Measurements from ENCODE around the gene RNASE7.
"Not testable (repeated sequence)": the region's sequence is repeated elsewhere in the genome, so short reads cannot be mapped to it uniquely, and the experiment has no call there.

RNASE7 gene

DNA sequence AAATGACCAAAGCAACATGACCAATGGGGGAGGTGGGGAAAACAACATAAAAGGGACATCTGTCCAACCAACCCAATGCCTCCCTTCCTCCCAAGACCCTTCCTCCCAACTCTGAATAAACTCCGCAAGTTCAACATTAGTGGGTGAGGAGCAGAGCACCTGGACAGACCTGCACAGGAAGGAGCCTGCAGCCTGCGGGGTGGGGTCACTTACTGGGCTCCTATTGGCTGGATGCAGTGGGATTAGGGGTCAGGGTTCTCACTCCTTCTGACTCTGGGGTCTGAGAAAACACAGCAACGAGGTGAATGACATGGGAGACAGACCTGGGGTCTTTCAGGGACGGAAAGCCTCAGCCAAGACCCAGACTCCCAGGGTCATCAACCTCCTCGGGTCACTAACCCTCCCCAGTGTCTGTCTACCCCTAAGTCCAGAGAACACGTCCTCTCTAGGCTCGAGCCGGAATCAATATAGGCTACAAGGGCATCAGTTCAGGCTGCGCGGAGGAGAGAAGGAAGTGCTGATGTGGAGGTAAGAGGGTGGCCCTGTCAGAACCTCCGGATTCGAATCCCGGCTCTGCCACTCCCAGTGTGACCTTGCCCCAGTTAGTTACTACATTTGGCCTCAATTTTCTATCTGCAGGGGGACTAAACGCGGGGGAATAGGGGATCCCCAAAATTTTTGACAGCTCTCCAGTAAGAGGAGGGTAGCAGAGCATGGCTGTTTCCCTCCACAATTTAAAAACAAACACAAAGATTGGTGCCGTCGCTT is 18.2 kb upstream of the RNASE7 start:
- DNase-seq, result no peak

DNA sequence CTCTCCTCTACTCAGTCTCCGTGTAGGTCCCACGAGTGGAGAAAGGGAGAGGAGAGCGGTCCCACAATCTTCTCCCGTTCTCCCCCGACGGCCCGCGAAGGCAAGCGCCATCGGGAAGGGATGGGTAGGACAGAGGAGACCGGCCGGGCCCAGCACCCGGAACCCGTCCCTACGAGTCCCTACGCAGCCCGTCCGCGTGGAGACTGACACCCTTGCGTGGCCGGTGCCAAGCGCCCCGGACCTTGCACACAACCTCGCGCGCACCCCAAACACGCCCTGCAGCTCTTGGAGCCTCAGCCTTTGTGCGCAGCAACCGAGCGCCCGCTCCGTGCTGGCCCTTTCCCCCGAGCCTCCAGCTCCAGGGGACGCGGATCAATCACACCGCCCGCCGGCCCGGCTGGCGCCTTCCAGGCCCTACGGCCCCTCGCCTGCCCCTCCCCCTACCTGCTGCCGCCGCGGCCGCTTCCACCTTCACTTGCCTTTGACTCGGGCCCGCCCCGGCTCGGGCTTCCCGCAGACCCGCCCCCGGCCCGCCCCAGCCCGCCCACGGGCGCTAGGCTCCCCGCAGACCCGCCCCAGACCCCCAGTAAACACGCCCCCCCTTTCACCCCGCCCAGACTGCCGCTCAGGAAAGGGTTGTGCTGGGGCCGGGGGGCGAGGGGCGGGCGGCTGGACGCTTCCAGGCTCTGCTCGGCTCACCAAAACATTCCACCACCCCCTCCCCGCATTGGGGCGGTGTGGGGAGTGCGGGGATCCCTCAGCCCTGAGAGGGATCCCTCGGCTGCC is 17.4 kb upstream of the RNASE7 start, which contains the start of gene NDRG2:
NDRG2 (minus strand) TSS at position 477 of the 786 bp plus-strand sequence. CDS start 1,746 bp downstream, outside the sequence.
- DNase-seq, result peak; percentile 62 to 68

DNA sequence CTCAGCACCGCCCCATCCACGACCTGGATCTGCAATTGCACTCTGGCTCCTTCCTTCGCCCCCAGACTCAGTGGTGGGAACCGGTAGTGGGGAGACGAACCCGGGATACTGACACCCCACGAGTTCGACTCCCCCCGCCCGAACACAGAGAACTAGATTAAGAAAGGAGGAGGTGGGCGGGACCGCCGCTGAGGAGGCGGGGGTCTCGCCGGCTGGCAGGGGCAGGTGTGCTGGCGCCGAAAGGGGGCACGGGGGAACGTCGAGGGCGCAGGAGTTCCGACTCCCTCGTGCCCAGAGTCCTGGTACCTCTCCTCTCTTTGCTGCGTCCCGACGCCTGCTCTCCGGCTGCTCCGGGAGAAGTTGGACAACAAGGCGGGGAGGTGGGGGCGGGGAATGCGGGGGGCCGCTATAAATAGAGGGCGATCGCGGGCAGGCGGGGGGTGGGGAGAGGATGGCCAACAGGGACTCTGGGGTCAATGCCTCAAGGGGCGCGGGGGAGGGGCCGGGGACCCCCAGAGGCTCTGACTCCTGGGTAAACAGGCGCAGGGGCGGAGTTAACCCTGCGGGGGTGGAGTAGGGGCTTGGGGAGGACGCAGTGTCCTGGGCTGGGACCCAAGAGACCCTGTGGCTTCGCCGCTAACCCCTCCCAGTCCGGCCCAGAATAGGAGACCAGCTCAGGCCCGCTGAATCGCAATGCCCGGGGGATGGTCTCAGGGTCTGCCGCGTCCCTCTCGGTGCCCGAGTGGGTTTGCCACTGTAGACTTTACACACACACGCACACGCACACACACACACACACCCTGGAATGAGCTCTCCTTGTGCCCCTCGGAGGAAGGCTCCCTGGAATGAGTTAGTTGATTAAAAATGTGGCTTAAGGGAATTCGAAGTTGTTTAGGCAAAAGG is 16.5 kb upstream of the RNASE7 start:
- no peak for DNase-seq

GRCh38 chr14:21026274-21026987 is 15.7 kb upstream of the RNASE7 start:
- DNase-seq, result no peak

DNA sequence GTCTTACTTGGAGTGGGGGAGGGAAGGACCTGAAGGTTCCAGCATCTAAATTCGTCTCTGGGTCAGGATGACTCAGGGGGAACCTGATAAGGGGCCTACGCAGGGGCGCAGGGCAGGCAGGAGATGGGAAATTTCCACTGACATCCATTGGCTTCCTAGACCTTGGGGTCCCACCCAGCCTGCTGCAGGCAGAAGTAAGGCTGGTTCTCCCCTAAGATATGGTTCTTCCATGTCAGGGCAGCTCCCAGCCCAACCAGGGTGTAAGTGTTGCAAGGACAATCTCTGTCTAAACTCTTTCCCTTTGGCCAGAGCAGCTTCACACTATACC is 15.2 kb upstream of the RNASE7 start:
- DNase-seq, result no peak

DNA sequence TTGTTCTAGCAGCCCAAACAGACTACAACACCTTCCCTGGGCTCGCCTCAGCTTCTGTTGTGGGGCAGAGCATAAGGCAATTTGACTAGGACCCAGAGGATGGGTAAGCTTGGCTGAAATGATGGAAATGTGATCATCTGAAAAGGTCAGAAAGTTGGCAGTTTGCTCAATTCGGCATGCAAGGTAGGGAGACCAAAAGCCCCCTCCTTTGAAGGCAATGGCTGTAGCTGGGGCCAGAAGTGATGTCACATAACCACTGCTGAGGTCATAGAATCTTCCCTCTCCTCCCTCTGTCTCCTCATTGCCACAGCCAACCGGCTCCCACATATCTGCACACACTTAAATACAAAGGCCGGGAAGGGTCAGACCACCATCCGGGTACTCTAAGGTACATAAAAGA is 12.2 kb upstream of the RNASE7 start, which contains the start of gene TPPP2:
TPPP2 (plus strand) TSS at position 301 of the 400 bp plus-strand sequence. CDS start 365 bp downstream, outside the sequence.
- DNase-seq, result no peak

DNA sequence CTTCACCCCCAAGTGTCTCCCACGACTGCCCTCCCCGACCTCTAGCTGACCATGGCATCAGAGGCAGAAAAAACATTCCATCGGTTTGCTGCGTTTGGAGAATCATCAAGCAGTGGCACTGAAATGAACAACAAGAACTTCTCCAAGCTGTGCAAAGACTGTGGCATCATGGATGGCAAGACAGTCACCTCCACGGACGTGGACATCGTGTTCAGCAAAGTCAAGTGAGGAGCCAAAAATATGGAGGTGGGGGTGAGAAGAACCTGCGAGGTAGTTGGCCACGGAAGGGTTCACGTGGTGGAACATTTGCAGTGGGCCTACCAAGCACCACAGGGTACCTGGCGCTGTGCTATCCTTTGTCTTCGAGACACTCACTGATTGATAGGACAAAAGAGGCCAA is 11.6 kb upstream of the RNASE7 start:
- no peak for DNase-seq

DNA sequence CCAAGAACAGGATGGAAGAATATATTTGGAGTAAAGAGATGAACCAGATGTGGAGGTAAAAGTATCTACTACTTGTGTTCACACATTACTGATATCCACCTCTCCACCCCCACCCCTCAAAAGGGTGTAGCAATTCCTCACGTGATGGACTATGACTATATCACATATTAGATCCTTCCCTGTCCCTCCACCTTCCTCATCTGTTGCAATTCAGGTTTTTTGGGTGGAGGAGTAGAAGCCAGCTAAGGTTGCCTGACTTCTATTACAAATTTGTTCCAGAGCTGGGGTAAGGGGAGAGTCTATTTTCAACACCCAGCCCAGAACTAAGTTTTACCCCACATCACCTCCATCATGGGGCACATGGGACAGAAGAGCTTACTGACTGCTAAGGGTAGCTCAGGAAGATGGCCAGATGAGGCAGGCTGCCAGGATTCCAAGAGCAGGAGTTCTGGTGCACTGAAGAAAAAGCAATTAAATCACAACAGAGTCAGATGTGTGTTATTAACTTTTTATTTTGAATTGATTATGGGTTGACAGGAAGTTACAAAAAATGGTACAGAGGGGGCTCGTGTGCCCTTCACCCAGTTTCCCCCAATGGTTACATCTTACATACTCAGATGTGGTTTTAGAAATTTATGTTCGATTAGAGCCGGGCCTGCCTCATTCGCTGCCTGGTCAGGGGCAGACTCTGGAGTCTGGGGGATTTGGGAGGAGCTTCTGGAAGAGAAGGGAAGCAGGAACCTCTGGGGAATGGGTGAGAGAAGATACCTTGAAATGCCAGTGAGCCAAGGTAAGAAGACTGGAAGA is 9.6 kb upstream of the RNASE7 start:
- no peak for DNase-seq

- DNase-seq, result no peak
These were observed 8.9 kb upstream of the RNASE7 start for GRCh38 chr14:21033133-21033698.

DNA sequence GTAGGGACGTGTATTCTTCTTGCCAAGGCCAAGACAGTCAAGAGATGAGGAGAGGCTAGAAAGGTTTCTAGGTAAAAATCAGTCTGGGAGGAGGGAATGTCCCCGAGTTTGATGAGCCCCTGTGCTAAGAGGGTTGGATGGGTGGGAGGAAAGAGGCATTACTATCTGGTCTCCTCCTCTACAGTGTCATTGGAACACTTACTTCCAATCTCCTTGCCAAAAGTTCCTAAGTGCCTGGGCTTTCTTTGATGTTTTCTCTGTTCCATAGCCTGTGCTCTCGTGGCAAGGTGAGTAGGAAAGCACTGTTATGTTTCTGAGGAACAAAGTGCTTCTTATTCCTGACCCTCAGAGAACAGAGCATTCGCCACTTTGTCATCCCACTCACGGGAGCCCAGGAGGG is 7.5 kb upstream of the RNASE7 start, which contains the start of gene RNASE13:
RNASE13 (minus strand) TSS at position 101 of the 400 bp plus-strand sequence. CDS start 519 bp downstream, outside the sequence.
- no peak for DNase-seq

DNA sequence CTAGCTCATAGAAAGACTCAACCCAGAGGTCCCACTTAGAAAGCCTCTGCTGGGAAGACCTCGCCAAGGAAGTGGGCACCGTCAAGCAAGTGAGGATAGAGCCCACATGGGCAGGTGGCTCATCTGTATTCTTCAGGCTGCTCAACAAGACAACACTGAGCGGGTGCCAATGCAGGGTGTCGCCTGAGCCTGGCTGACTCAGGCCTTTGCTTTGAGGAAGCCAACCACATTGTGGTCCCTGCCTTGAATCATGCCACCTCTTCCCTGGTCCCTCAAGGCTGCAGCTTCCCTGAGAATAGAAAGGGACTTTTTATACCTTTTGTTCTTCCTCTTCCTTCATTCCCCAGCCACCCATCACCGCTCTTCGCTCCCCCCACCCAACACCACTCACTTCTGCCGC is 5.4 kb upstream of the RNASE7 start:
- no peak for DNase-seq

DNA sequence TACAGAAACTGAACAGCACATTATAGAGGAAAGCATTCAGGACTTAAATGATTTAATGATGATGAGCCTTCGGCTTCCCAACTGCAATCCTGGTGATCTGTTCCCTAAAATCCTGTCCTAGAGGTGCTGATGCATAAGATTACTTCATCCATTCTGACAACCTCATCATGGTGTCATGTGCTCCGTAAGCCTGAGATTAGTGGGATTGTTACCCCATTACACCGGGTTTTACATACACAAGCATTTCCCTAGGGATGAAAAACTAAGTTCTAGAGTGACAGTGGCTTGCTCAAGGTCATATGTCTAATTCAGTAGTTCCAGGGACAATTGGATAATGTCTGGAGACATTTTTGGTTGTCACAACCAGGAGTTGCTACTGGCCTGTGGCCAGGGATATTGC is 5.0 kb upstream of the RNASE7 start:
- DNase-seq, result no peak

DNA sequence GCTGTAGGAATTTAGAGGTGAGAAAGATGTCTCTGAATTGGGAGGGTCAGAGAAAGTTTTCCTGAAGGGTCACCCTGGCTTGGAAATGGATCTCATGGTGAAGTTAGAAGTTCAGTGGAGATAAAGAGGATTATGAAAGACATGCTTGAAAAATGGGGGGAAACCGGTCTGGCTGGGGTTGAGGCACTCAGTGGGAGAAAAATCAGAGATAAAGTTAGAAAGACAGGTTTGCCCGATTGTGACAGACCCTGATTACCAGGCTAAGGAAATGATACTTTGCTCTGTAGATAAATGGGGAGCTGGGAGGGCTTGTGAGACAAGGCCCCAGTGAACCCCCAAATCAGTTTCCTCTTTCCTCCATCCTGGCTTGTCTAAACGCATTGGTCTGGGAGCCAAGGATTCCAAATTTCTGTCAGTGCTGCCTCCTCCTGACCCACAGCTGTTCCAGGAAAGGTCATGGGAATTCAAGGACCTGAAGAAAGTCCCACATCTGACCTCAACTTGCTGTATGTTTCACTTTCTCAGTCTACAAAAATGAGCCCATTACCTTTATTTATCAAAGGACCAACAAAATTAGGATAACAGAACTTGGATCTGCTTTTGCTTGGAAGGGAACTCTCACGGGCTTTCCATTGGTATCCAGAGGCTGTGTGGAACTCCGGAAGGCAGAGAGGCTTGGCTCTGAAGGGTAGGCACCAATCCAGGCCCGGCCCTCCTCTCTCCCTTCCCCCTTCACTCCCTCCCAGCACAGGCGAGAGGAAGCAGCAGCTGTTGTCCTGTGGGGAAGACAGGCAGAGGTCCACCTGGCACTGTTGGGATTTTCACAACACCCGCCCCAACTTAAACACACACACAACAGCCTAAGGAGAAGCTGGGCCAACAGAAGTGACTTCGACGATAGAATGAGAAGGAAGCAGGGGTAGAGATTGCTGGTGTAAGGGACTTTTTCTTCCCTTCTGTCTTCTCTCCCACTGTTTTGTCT is 3.4 kb upstream of the RNASE7 start:
- DNase-seq, result no peak

DNA sequence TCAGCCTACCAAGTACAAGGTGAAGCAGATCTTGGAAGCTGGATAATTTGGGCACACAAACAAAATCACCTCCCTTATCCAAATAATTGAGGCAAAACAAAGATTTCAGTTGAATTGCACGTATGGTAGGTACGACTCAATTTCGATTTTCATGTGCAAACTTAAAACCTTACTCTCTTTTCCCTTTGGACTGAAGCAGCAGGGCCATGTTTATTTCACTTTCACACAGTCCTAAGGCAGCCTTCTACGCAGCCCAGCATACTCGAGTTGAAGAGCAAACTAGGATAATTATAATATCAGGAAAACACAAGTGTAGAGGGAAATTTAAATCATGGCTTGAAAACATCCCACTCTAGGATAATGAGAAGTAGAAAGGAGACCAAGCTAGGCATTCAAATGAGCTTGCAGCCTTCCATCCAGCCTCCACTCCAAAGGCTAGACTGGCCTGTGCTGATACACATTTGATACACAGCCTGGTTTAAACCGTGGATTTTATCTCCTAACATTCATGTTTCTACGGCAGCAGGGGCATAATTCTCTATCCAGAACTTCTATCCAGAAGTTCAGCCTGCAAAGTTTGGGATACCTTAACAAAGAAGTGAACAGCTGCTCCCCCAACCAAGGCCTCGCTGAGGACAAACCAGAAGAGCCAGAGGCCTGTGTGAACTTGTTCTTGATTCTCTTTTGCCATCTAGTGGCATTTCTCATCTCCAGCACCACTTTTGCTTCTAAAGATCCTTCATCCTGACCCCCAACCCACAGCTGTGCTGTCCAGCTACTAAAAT is 2.4 kb upstream of the RNASE7 start:
- no peak for DNase-seq

GRCh38 chr14:21040370-21040925 is 1.7 kb upstream of the RNASE7 start:
- no peak for DNase-seq

- DNase-seq, result not testable (repeated sequence)
These were observed 1.2 kb upstream of the RNASE7 start for GRCh38 chr14:21040941-21041340.

DNA sequence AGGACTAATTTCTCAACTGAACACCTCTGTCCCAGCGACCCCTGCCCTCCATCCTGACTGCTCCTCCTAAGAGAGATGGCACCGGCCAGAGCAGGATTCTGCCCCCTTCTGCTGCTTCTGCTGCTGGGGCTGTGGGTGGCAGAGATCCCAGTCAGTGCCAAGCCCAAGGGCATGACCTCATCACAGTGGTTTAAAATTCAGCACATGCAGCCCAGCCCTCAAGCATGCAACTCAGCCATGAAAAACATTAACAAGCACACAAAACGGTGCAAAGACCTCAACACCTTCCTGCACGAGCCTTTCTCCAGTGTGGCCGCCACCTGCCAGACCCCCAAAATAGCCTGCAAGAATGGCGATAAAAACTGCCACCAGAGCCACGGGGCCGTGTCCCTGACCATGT is 756 bp downstream of the RNASE7 start:
- no peak for DNase-seq

DNA sequence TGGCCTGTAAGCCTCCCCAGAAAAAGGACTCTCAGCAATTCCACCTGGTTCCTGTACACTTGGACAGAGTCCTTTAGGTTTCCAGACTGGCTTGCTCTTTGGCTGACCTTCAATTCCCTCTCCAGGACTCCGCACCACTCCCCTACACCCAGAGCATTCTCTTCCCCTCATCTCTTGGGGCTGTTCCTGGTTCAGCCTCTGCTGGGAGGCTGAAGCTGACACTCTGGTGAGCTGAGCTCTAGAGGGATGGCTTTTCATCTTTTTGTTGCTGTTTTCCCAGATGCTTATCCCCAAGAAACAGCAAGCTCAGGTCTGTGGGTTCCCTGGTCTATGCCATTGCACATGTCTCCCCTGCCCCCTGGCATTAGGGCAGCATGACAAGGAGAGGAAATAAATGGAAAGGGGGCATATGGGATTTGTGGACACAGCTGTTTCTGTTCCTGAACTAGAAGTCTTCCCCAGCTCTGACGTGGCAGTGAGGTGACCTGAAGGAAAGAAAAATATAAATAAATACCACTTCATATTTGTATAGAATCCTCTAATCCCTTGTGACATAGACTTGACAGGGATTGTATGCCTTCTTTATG is 1.3 kb downstream of the RNASE7 start:
- no peak for DNase-seq

Data from activated CD4-positive, alpha-beta T cell treated with anti-CD3 and anti-CD28 coated beads, Interleukin-2, amount 50 U/mL, for 4 hours (primary cell).